ENCODE data around the gene PRPSAP1. TPM values are rescaled to one million over a fixed set of nuclear protein-coding genes. Genes with fewer than 3 reads are reported as not detected.

PRPSAP1 gene
- total RNA-seq, 1 donor from 2014 or later = 57.5 TPM

DNA sequence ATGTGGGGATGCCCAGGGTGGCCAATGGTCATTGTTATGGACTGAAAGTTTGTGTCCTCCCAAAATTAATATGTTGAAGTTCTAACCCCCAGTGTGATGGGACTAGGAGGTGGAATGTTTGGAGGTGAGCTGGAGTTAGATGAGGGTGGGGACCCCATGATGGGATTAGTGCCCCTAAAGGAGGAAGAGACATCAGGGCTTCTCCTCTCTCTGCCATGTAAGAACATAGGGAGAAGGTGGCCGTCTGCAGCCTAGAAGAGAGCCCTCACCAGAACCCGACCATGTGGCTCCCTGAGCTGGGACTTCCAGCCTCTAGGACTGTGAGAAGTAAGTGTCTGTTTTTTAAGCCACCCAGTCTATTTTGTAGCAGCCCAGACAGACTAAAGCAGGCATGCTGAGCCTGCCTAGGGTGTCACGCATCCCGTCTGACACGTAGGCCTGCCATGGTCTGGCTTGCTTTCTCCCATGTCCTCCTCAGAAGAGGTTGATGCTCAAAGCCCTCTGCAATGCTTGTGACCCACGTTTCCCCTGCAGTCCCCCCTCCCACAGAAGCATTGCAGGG lies 4.0 kb upstream of the PRPSAP1 start:
- no peak for TF ChIP-seq CTCF (conservative IDR thresholded peaks at IDR 0.05; ENCODE audit: low read depth, low read length)
- no peak overlapping the region for H3K4me3 ChIP-seq (ENCODE audit: low read depth, low read length)
- no peak for DNase-seq (ENCODE audit: low read depth)

GRCh38 chr17:76356803-76357456 lies 3.2 kb upstream of the PRPSAP1 start:
- no peak overlapping the region for H3K4me3 ChIP-seq (ENCODE audit: low read depth, low read length)
- TF ChIP-seq CTCF (conservative IDR thresholded peaks at IDR 0.05; ENCODE audit: low read depth, low read length) = no peak
- no peak for DNase-seq (ENCODE audit: low read depth)

GRCh38 chr17:76354747-76355310 lies 1.1 kb upstream of the PRPSAP1 start:
- no peak for TF ChIP-seq CTCF (conservative IDR thresholded peaks at IDR 0.05; ENCODE audit: low read depth, low read length)
- peak overlapping the region; percentile 92 for H3K4me3 ChIP-seq (ENCODE audit: low read depth, low read length)
- no peak for DNase-seq (ENCODE audit: low read depth)

- DNase-seq (ENCODE audit: low read depth) = no peak
- TF ChIP-seq CTCF (conservative IDR thresholded peaks at IDR 0.05; ENCODE audit: low read depth, low read length) = no peak
- H3K4me3 ChIP-seq (ENCODE audit: low read depth, low read length) = peak overlapping the region; percentile 92
Observed at GRCh38 chr17:76354317-76354729, 607 bp upstream of the PRPSAP1 start.

DNA sequence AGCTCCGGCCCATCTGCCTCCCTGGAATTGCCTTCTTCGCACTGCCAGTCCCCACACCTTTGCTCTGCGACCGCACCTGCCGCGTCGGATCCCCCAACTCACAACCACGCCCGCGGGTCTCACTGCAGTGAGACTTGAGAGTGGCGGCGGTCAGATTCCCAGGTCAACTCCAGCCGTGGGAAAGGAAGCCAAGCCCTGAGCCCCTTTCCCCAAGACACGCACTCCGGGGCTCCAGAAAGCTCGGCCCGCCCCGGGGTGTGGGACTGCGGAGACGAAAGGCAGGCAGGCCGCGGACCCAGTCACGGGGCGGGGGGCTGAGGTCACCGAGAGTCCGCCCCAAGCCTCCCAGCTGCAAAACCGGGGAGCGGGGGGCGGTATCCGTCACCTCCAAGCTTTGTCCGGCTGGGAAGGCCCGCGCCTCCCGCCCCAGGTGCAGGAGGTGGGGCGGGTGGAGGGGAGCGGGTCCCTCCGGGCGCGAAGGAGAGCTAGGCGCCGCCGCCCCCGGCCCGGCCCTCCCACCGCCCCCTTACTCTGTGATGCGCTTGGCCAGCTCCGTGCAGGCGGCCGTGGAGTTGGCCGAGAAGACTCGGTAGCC lies 615 bp downstream of the PRPSAP1 start:
- DNase-seq (ENCODE audit: low read depth) = no peak
- peak overlapping the region; percentile 92 for H3K4me3 ChIP-seq (ENCODE audit: low read depth, low read length)
- no peak for TF ChIP-seq CTCF (conservative IDR thresholded peaks at IDR 0.05; ENCODE audit: low read depth, low read length)

GRCh38 chr17:76351526-76352071 lies 2.1 kb downstream of the PRPSAP1 start:
- DNase-seq (ENCODE audit: low read depth) = no peak
- TF ChIP-seq CTCF (conservative IDR thresholded peaks at IDR 0.05; ENCODE audit: low read depth, low read length) = no peak
- H3K4me3 ChIP-seq (ENCODE audit: low read depth, low read length) = no peak overlapping the region

Data from epithelial cell of proximal tubule (primary cell).